Measurements from ENCODE around the gene WDR83. TPM values are rescaled to one million over a fixed set of nuclear protein-coding genes. Genes with fewer than 3 reads are reported as not detected.

WDR83 gene
- total and polyA plus RNA-seq, 2 of the 4 experiments (the other 2 are of a cell fraction), result 5.9 to 8.9 TPM

DNA sequence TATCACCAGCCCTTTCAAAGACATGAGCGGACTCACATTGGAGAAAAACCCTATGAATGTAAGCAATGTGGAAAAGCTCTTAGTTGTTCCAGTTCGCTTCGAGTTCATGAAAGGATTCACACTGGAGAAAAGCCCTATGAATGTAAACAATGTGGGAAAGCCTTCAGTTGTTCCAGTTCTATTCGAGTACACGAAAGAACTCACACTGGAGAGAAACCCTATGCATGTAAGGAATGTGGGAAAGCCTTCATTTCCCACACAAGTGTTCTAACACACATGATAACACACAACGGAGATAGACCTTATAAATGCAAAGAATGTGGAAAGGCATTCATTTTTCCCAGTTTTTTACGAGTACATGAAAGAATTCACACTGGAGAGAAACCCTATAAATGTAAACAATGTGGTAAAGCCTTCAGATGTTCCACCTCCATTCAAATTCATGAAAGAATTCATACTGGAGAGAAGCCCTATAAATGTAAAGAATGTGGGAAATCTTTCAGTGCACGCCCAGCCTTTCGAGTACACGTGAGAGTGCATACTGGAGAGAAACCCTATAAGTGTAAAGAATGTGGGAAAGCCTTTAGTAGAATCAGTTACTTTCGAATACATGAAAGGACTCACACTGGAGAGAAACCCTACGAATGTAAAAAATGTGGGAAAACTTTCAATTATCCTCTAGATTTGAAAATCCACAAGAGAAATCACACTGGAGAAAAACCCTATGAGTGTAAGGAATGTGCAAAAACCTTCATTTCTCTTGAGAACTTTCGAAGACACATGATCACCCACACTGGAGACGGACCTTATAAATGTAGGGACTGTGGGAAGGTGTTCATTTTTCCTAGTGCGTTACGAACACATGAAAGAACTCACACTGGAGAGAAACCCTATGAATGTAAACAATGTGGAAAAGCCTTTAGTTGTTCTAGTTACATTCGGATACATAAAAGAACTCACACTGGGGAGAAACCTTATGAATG is 38.3 kb upstream of the WDR83 start:
- Histone ChIP-seq H3K9ac (ENCODE audit: low read depth, low read length) (no peak overlapping the region), H2BK120ac (ENCODE audit: low read depth, low read length) (no peak overlapping the region), H3K18ac (ENCODE audit: low read depth, low read length) (no peak overlapping the region), H3K36me3 (ENCODE audit: control insufficient read depth, insufficient read depth, low read length) (peaks cover 71% of the 10 kb centered on the region), H4K91ac (ENCODE audit: insufficient read depth, low read depth, low read length) (no peak overlapping the region), H3K79me1 (ENCODE audit: low read depth in 1 of 2, low read length in 2 of 2) (peaks cover 6 to 12% of the 10 kb centered on the region in 2 experiments), H2BK5ac (ENCODE audit: low read depth, low read length, poor library complexity, severe bottlenecking) (no peak overlapping the region), H3K9me1 (ENCODE audit: insufficient read depth, low read length) (no peaks in the 10 kb centered on the region), H2BK20ac (ENCODE audit: low read depth, low read length) (no peak overlapping the region), H2BK15ac (ENCODE audit: low read depth, low read length) (no peak overlapping the region), H4K5ac (ENCODE audit: low read depth, low read length) (no peak overlapping the region), H3K14ac (replicated peaks; ENCODE audit: low read depth, low read length) (no peak overlapping the region), H3K27ac (ENCODE audit: insufficient read depth, low read length) (no peak overlapping the region), H3K27me3 (ENCODE audit: control insufficient read depth, insufficient read depth, low read length) (no peaks in the 10 kb centered on the region), H3K4me3 (ENCODE audit: insufficient read depth, low read depth, low read length) (no peak overlapping the region), H4K20me1 (ENCODE audit: insufficient read depth, low read length) (peaks cover 2% of the 10 kb centered on the region; the same call in 1 of the 2 replicates), H3K9me3 (ENCODE audit: control insufficient read depth, insufficient read depth, low read length) (peaks cover 59% of the 10 kb centered on the region), H2AFZ (replicated peaks; ENCODE audit: low read length, poor library complexity) (no peak overlapping the region), H2AK9ac (replicated peaks; ENCODE audit: low read depth, low read length, poor library complexity) (no peak overlapping the region), H3K4me2 (ENCODE audit: low read depth, low read length) (no peak overlapping the region), H3K4ac (ENCODE audit: low read depth, low read length) (no peak overlapping the region), H3K23ac (ENCODE audit: low read depth, low read length) (no peak overlapping the region), H3K4me1 (ENCODE audit: control insufficient read depth, insufficient read depth, low read length) (no peaks in the 10 kb centered on the region), H2AK5ac (ENCODE audit: low read depth, low read length) (no peak overlapping the region), H3K56ac (ENCODE audit: extremely low read depth, insufficient read depth, low read length) (no peak overlapping the region), H4K8ac (ENCODE audit: low read depth in 2 of 2, low read length in 2 of 2) (no peak overlapping the region)
- TF ChIP-seq, protein P1, sequence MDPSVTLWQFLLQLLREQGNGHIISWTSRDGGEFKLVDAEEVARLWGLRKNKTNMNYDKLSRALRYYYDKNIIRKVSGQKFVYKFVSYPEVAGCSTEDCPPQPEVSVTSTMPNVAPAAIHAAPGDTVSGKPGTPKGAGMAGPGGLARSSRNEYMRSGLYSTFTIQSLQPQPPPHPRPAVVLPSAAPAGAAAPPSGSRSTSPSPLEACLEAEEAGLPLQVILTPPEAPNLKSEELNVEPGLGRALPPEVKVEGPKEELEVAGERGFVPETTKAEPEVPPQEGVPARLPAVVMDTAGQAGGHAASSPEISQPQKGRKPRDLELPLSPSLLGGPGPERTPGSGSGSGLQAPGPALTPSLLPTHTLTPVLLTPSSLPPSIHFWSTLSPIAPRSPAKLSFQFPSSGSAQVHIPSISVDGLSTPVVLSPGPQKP (IDR thresholded peaks at IDR 0.05; ENCODE audit: borderline replicate concordance, low read depth, low read length), result no peak
- no peak for TF ChIP-seq RAD21 (IDR thresholded peaks at IDR 0.05; ENCODE audit: low read length)
- no peak for TF ChIP-seq RFX5 (IDR thresholded peaks at IDR 0.05; ENCODE audit: low read depth, low read length)
- no peak for TF ChIP-seq NFE2L2 (IDR thresholded peaks at IDR 0.05; ENCODE audit: low read depth, low read length)
- TF ChIP-seq, protein P2, sequence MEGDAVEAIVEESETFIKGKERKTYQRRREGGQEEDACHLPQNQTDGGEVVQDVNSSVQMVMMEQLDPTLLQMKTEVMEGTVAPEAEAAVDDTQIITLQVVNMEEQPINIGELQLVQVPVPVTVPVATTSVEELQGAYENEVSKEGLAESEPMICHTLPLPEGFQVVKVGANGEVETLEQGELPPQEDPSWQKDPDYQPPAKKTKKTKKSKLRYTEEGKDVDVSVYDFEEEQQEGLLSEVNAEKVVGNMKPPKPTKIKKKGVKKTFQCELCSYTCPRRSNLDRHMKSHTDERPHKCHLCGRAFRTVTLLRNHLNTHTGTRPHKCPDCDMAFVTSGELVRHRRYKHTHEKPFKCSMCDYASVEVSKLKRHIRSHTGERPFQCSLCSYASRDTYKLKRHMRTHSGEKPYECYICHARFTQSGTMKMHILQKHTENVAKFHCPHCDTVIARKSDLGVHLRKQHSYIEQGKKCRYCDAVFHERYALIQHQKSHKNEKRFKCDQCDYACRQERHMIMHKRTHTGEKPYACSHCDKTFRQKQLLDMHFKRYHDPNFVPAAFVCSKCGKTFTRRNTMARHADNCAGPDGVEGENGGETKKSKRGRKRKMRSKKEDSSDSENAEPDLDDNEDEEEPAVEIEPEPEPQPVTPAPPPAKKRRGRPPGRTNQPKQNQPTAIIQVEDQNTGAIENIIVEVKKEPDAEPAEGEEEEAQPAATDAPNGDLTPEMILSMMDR (conservative IDR thresholded peaks at IDR 0.05; ENCODE audit: low read depth, low read length), result no peak
- TF ChIP-seq MAFK (IDR thresholded peaks at IDR 0.05; ENCODE audit: low read depth, low read length), result no peak
- TF ChIP-seq RCOR1 (IDR thresholded peaks at IDR 0.05; ENCODE audit: insufficient replicate concordance, low read length), result no peak
- TF ChIP-seq, protein P3, sequence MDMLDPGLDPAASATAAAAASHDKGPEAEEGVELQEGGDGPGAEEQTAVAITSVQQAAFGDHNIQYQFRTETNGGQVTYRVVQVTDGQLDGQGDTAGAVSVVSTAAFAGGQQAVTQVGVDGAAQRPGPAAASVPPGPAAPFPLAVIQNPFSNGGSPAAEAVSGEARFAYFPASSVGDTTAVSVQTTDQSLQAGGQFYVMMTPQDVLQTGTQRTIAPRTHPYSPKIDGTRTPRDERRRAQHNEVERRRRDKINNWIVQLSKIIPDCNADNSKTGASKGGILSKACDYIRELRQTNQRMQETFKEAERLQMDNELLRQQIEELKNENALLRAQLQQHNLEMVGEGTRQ (IDR thresholded peaks at IDR 0.05; ENCODE audit: low read depth, low read length), result no peak
- TF ChIP-seq FOS (IDR thresholded peaks at IDR 0.05; ENCODE audit: low read depth, low read length), result no peak
- TF ChIP-seq CHD1 (IDR thresholded peaks at IDR 0.05; ENCODE audit: low read depth, low read length), result no peak
- TF ChIP-seq MAZ (IDR thresholded peaks at IDR 0.05; ENCODE audit: borderline replicate concordance, low read depth, low read length), result no peak
- no peak for TF ChIP-seq BHLHE40 (IDR thresholded peaks at IDR 0.05; ENCODE audit: low read depth, low read length)
- ATAC-seq (ENCODE audit: low read depth), result no peak
- intact Hi-C loops (cut with micrococcal nuclease) (no loop called here), in situ Hi-C loops (cut with MboI; ENCODE audit: low sequenced_read_pairs) (no loop called here), dilution Hi-C loops (cut with HindIII; ENCODE audit: low sequenced_read_pairs, unreplicated experiment) (no loop called here)
- ChIA-PET POLR2A (ENCODE audit: unreplicated experiment) (no interaction called here), CTCF (no interaction called here)
- TSS peak; percentile 31 for BruUV-seq (replicated peaks)
- peak; percentile 17 for DNase-seq
- no CpG with 5 or more reads among the region's 17 CpGs for WGBS, 2 experiments (ENCODE audit: extremely low coverage in 2 of 2, insufficient read length in 1 of 2)
